Ovary (tissue), 3 donors: ENCODE measurements around the gene CCNI2.

Experiments used
- CTCF ChIP-seq, 3 donors: fragments of 450-650 bp in 2 of 3; fragments of 200-600 bp in 1 of 3; IDR thresholded peaks; one replicate each; pipeline versions ENCODE4 v1.5.1 to v1.8.0; 2016 to 2022; ENCODE audit warnings: antibody characterized with exemption in 3 of 3, mild to moderate bottlenecking in 1 of 3
- POLR2A ChIP-seq: fragments of 450-650 bp; IDR thresholded peaks from one replicate; pipeline ENCODE4 v1.6.1; 2017; ENCODE audit warnings: antibody characterized with exemption, mild to moderate bottlenecking, moderate library complexity
- donor health status: DM: no; HTN: no; CAD: no.

- TF ChIP-seq CTCF (IDR thresholded peaks at IDR 0.05), result no peak
- no peak for TF ChIP-seq POLR2A
These were observed 17.5 kb downstream of the CCNI2 start for GRCh38 chr5:132764671-132765238.
